OCI-LY1 (cell line): ENCODE data around the gene EFR3B.

ENCODE experiments used
- H2AFZ ChIP-seq: fragments of 200-600 bp; sonication (generic), shearing (Covaris generic); 2 replicates; pipeline ENCODE4 v1.6.0; 2014; ENCODE audit warnings: antibody characterized with exemption, mild to moderate bottlenecking, low read length
- H3F3A ChIP-seq: fragments of 200-600 bp; sonication (generic), shearing (Covaris generic); 2 replicates; pipeline ENCODE4 v1.6.0; 2014; ENCODE audit warnings: mild to moderate bottlenecking, antibody characterized with exemption, low read length, moderate library complexity; ENCODE audit not compliant: insufficient read depth
- H3K27ac ChIP-seq: fragments of 200-600 bp; sonication (generic); 2 replicates; pipeline ENCODE4 v1.5.1; 2014; ENCODE audit warnings: low read length, mixed run types, mild to moderate bottlenecking, low read depth; ENCODE audit not compliant: poor library complexity, severe bottlenecking
- H3K27me3 ChIP-seq: fragments of 200-600 bp; sonication (generic); 2 replicates; pipeline ENCODE4 v1.6.0; 2014; ENCODE audit warnings: antibody characterized with exemption, mild to moderate bottlenecking, low read length, moderate library complexity; ENCODE audit not compliant: insufficient read depth
- H3K36me3 ChIP-seq: fragments of 200-600 bp; sonication (generic); 2 replicates; pipeline ENCODE4 v1.6.1; 2014; ENCODE audit warnings: mild to moderate bottlenecking, antibody characterized with exemption, low read length, moderate library complexity, mixed read lengths; ENCODE audit not compliant: insufficient read depth
- H3K4me1 ChIP-seq: fragments of 200-600 bp; sonication (generic); 2 replicates; pipeline ENCODE4 v1.5.1; 2014; ENCODE audit warnings: mild to moderate bottlenecking, low read length, moderate library complexity; ENCODE audit not compliant: insufficient read depth, severe bottlenecking
- H3K4me2 ChIP-seq: fragments of 200-600 bp; sonication (generic), shearing (Covaris generic); 2 replicates; pipeline ENCODE4 v1.6.1; 2014; ENCODE audit warnings: low read length
- H3K4me3 ChIP-seq: fragments of 200-600 bp; sonication (generic); 2 replicates; pipeline ENCODE4 v1.5.1; 2014; ENCODE audit warnings: low read length, low read depth, mild to moderate bottlenecking, mixed read lengths; ENCODE audit not compliant: poor library complexity, severe bottlenecking
- H3K79me2 ChIP-seq: fragments of 200-600 bp; shearing (Covaris generic); 2 replicates; pipeline ENCODE4 v1.6.1; 2016; ENCODE audit warnings: mixed run types, low read length, mixed read lengths; ENCODE audit not compliant: insufficient read depth
- H3K9ac ChIP-seq: fragments of 200-600 bp; sonication (generic), shearing (Covaris generic); 2 replicates; pipeline ENCODE4 v1.6.1; 2014; ENCODE audit warnings: mild to moderate bottlenecking, low read length, mixed read lengths
- H3K9me2 ChIP-seq: fragments of 200-600 bp; sonication (generic), shearing (Covaris generic); 2 replicates; pipeline ENCODE4 v1.6.1; 2014; ENCODE audit warnings: low read depth, mild to moderate bottlenecking, low read length, mixed read lengths
- H3K9me3 ChIP-seq: fragments of 200-600 bp; shearing (Covaris generic); 2 replicates; pipeline ENCODE4 v1.6.1; 2014; ENCODE audit warnings: low read length, mixed read lengths
- H4K20me1 ChIP-seq: fragments of 200-600 bp; sonication (generic), shearing (Covaris generic); 2 replicates; pipeline ENCODE4 v1.6.0; 2016; ENCODE audit warnings: mild to moderate bottlenecking, low read length; ENCODE audit not compliant: insufficient read depth
- EZH2 ChIP-seq: fragments of 200-600 bp; sonication (generic), shearing (Covaris generic); IDR thresholded peaks from 2 replicates; pipeline ENCODE4 v1.8.0; 2017; ENCODE audit warnings: borderline replicate concordance, mixed run types, mild to moderate bottlenecking, antibody characterized with exemption, low read length, moderate library complexity, mixed read lengths
- TF ChIP-seq, protein P1 (sequence below): fragments of 200-600 bp; sonication (generic), shearing (Covaris generic); IDR thresholded peaks from 2 replicates; pipeline ENCODE4 v1.5.1; 2017; ENCODE audit warnings: mild to moderate bottlenecking, antibody characterized with exemption, low read length, moderate library complexity, mixed read lengths

EFR3B gene

DNA sequence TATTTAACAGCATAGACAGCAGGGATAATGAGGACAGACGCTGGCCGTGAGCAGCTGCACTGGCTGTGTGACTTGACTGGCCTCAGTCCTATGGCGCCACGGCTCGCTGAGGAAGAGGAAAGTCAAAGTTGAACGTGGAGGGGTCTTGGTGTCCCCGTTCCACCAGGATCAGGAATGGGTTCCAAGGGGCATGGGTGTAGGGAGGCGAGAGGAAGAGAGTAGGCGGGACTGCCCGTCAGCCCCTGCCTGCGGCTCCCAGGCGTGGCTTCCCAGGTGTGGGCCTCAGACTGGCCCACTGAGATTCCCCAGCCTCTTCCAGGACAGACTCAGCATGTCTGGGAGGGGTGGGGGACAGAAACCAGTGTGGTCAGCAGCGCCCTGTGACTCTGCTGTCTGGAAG, 75.1 kb downstream of the EFR3B start:
- Histone ChIP-seq H3K79me2 (no peaks in the 10 kb centered on the region), H3K4me2 (no peak overlapping the region), H3K4me1 (no peaks in the 10 kb centered on the region), H3K9me3 (no peaks in the 10 kb centered on the region), H3K4me3 (no peak overlapping the region), H3K9me2 (no peaks in the 10 kb centered on the region), H3K9ac (no peak overlapping the region), H3K27me3 (0 out of 2 replicates have a peak, but pooled peaks cover 4% of the 10 kb centered on the region), H3K27ac (no peak overlapping the region), H3F3A (no peaks in the 10 kb centered on the region), H4K20me1 (no peaks in the 10 kb centered on the region), H2AFZ (no peak overlapping the region), H3K36me3 (no peaks in the 10 kb centered on the region)
- TF ChIP-seq, protein P1, sequence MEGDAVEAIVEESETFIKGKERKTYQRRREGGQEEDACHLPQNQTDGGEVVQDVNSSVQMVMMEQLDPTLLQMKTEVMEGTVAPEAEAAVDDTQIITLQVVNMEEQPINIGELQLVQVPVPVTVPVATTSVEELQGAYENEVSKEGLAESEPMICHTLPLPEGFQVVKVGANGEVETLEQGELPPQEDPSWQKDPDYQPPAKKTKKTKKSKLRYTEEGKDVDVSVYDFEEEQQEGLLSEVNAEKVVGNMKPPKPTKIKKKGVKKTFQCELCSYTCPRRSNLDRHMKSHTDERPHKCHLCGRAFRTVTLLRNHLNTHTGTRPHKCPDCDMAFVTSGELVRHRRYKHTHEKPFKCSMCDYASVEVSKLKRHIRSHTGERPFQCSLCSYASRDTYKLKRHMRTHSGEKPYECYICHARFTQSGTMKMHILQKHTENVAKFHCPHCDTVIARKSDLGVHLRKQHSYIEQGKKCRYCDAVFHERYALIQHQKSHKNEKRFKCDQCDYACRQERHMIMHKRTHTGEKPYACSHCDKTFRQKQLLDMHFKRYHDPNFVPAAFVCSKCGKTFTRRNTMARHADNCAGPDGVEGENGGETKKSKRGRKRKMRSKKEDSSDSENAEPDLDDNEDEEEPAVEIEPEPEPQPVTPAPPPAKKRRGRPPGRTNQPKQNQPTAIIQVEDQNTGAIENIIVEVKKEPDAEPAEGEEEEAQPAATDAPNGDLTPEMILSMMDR: no peak
- TF ChIP-seq EZH2: no peak

DNA sequence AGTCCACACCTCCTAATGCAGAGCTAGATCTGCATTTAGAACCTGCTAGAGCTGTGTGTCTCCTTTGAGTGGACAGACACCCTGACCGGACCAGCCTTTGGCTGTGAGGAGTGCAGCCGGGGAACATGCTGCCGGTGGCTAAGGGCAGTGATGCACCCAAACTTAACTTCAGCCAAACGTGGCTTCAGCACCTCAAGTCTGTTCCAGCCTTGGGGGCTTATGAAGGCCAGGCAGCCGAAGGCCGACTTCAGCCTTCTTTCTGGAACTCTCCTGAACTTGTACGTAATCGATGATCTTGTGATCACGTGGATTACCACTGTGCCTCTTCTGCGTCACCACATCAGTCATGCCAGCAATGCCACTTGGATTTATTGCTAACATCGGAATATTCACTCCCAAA, 77.4 kb downstream of the EFR3B start:
- H3K9me3 ChIP-seq: no peaks in the 10 kb centered on the region
- no peaks in the 10 kb centered on the region for H3F3A ChIP-seq
- H3K27ac ChIP-seq: no peak overlapping the region
- H3K4me3 ChIP-seq: no peak overlapping the region
- no peak overlapping the region for H3K9ac ChIP-seq
- H2AFZ ChIP-seq: no peak overlapping the region
- no peaks in the 10 kb centered on the region for H3K9me2 ChIP-seq
- H3K36me3 ChIP-seq: no peaks in the 10 kb centered on the region
- H3K4me1 ChIP-seq: no peaks in the 10 kb centered on the region
- 0 out of 2 replicates have a peak, but pooled peaks cover 4% of the 10 kb centered on the region for H3K27me3 ChIP-seq
- no peaks in the 10 kb centered on the region for H4K20me1 ChIP-seq
- no peaks in the 10 kb centered on the region for H3K79me2 ChIP-seq
- no peak overlapping the region for H3K4me2 ChIP-seq
- TF ChIP-seq, protein P1: no peak
- no peak for TF ChIP-seq EZH2

DNA sequence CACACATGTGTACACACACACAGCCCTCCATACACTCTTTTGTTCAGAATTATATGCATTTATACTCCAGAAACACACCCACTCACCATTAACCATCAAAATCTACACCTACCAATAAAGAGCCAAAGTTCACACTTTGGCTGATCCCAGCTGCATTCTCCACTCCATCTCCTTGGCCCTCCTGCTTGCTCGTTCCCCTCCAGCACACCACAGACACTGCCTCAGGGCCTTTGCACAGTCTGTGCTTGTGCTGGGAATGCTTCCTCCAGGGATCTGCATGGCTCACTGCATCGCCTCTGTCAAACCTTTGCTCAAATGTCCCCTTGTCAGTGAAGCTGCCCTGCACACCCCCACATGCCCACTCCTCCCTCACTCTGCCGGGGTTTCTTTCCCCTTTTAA, 80.5 kb downstream of the EFR3B start:
- no peak overlapping the region for H3K4me3 ChIP-seq
- no peak overlapping the region for H2AFZ ChIP-seq
- 0 out of 2 replicates have a peak, but pooled peaks cover 4% of the 10 kb centered on the region for H3K27me3 ChIP-seq
- H3K79me2 ChIP-seq: no peaks in the 10 kb centered on the region
- H3K9me2 ChIP-seq: no peaks in the 10 kb centered on the region
- H3K4me2 ChIP-seq: no peak overlapping the region
- no peaks in the 10 kb centered on the region for H3F3A ChIP-seq
- H3K9me3 ChIP-seq: no peaks in the 10 kb centered on the region
- H4K20me1 ChIP-seq: no peaks in the 10 kb centered on the region
- H3K9ac ChIP-seq: no peak overlapping the region
- TF ChIP-seq, protein P1: no peak
- TF ChIP-seq EZH2: no peak
- H3K27ac ChIP-seq: no peak overlapping the region
- H3K4me1 ChIP-seq: no peaks in the 10 kb centered on the region
- H3K36me3 ChIP-seq: no peaks in the 10 kb centered on the region
